ENCODE data around the gene ZSCAN22. TPM values are rescaled to one million over a fixed set of nuclear protein-coding genes. Genes with fewer than 3 reads are reported as not detected.

Gene ZSCAN22
- total RNA-seq, 1 experiment from 2014 or later, result 4.3 TPM

GRCh38 chr19:58355908-58356765 is 29.3 kb downstream of the ZSCAN22 start:
- H3K4me1 ChIP-seq, result no peaks in the 10 kb centered on the region
- no peak overlapping the region for H3K27ac Mint-ChIP-seq (ENCODE audit: unreplicated experiment)
- H3K27me3 Mint-ChIP-seq (ENCODE audit: insufficient read depth, unreplicated experiment), result no peaks in the 10 kb centered on the region
- ChIA-PET CTCF (no interaction called here), POLR2A (no interaction called here)
- H3K4me3 Mint-ChIP-seq (ENCODE audit: unreplicated experiment), result no peak overlapping the region
- no peaks in the 10 kb centered on the region for H3K4me1 Mint-ChIP-seq (ENCODE audit: low read depth, unreplicated experiment)
- no peaks in the 10 kb centered on the region for H3K36me3 ChIP-seq (ENCODE audit: control insufficient read depth, insufficient read depth, low read length)
- BruUV-seq (replicated peaks), result no TSS peak
- no peaks in the 10 kb centered on the region for H3K9me3 ChIP-seq
- no peak for DNase-seq
- no peaks in the 10 kb centered on the region for H3K27me3 ChIP-seq (replicated peaks; ENCODE audit: control insufficient read depth, insufficient read depth, low read length)
- H3K9me3 Mint-ChIP-seq (ENCODE audit: unreplicated experiment), result no peaks in the 10 kb centered on the region
- H3K36me3 Mint-ChIP-seq (ENCODE audit: insufficient read depth, unreplicated experiment), result no peaks in the 10 kb centered on the region
- intact Hi-C loops (cut with micrococcal nuclease; ENCODE audit: unreplicated experiment), result no loop called here
- H3K4me3 ChIP-seq (ENCODE audit: low read depth, low read length), result no peak overlapping the region
- TF ChIP-seq CTCF (IDR thresholded peaks at IDR 0.05; ENCODE audit: insufficient read depth in 1 of 2, low read depth in 1 of 2, low read length in 1 of 2, severe bottlenecking in 1 of 2, unreplicated experiment in 1 of 2), result no peak

- ChIA-PET POLR2A (no interaction called here), CTCF (no interaction called here)
- Mint-ChIP-seq H3K4me1 (ENCODE audit: low read depth, unreplicated experiment) (no peaks in the 10 kb centered on the region), H3K27me3 (ENCODE audit: insufficient read depth, unreplicated experiment) (no peaks in the 10 kb centered on the region), H3K9me3 (ENCODE audit: unreplicated experiment) (no peaks in the 10 kb centered on the region), H3K36me3 (ENCODE audit: insufficient read depth, unreplicated experiment) (peaks cover 4% of the 10 kb centered on the region), H3K27ac (ENCODE audit: unreplicated experiment) (no peak overlapping the region), H3K4me3 (ENCODE audit: unreplicated experiment) (no peak overlapping the region)
- BruUV-seq (replicated peaks), result no TSS peak
- H3K4me1 ChIP-seq, result peaks cover 5% of the 10 kb centered on the region; the same call in 1 of the 2 replicates
- no peaks in the 10 kb centered on the region for H3K27me3 ChIP-seq (replicated peaks; ENCODE audit: control insufficient read depth, insufficient read depth, low read length)
- intact Hi-C loops (cut with micrococcal nuclease; ENCODE audit: unreplicated experiment), result no loop called here
- no peak for TF ChIP-seq CTCF (IDR thresholded peaks at IDR 0.05; ENCODE audit: insufficient read depth in 1 of 2, low read depth in 1 of 2, low read length in 1 of 2, severe bottlenecking in 1 of 2, unreplicated experiment in 1 of 2)
- H3K4me3 ChIP-seq (ENCODE audit: low read depth, low read length), result no peak overlapping the region
- no peaks in the 10 kb centered on the region for H3K9me3 ChIP-seq
- H3K36me3 ChIP-seq (ENCODE audit: control insufficient read depth, insufficient read depth, low read length), result no peaks in the 10 kb centered on the region
- no peak for DNase-seq
Measured at GRCh38 chr19:58356766-58357480, 30.1 kb downstream of the ZSCAN22 start.

- POLR2A ChIA-PET, result no interaction called here
- no peaks in the 10 kb centered on the region for H3K9me3 Mint-ChIP-seq (ENCODE audit: unreplicated experiment)
Measured at GRCh38 chr19:58357481-58358145, 30.8 kb downstream of the ZSCAN22 start.

More at GRCh38 chr19:58357481-58358145, 30.8 kb downstream of the ZSCAN22 start:
- Mint-ChIP-seq H3K27ac (ENCODE audit: unreplicated experiment) (no peak overlapping the region), H3K36me3 (ENCODE audit: insufficient read depth, unreplicated experiment) (peaks cover 11% of the 10 kb centered on the region), H3K4me3 (ENCODE audit: unreplicated experiment) (no peak overlapping the region), H3K4me1 (ENCODE audit: low read depth, unreplicated experiment) (no peaks in the 10 kb centered on the region), H3K27me3 (ENCODE audit: insufficient read depth, unreplicated experiment) (no peaks in the 10 kb centered on the region)
- H3K4me1 ChIP-seq, result peaks cover 5% of the 10 kb centered on the region; the same call in 1 of the 2 replicates
- DNase-seq, result no peak
- intact Hi-C loops (cut with micrococcal nuclease; ENCODE audit: unreplicated experiment), result no loop called here
- no peaks in the 10 kb centered on the region for H3K36me3 ChIP-seq (ENCODE audit: control insufficient read depth, insufficient read depth, low read length)
- H3K27me3 ChIP-seq (replicated peaks; ENCODE audit: control insufficient read depth, insufficient read depth, low read length), result no peaks in the 10 kb centered on the region
- no peaks in the 10 kb centered on the region for H3K9me3 ChIP-seq
- CTCF ChIA-PET, result no interaction called here
- no peak overlapping the region for H3K4me3 ChIP-seq (ENCODE audit: low read depth, low read length)
- TF ChIP-seq CTCF (IDR thresholded peaks at IDR 0.05; ENCODE audit: insufficient read depth in 1 of 2, low read depth in 1 of 2, low read length in 1 of 2, severe bottlenecking in 1 of 2, unreplicated experiment in 1 of 2), result no peak
- no TSS peak for BruUV-seq (replicated peaks)

All from Caco-2 (cell line).